Transverse colon (tissue), 4 donors: ENCODE measurements around the gene PIF1. TPM values are rescaled to one million over a fixed set of nuclear protein-coding genes. Genes with fewer than 3 reads are reported as not detected.
"Not testable (repeated sequence)": the region's sequence is repeated elsewhere in the genome, so short reads cannot be mapped to it uniquely, and the experiment has no call there.

Source experiments
- DNase-seq: peaks from one replicate; pipeline ENCODE4 v3.0.0-alpha.2; 2019
- H3K27ac ChIP-seq, 4 donors: fragments of 200-600 bp; sonication (generic); 2 replicates each; pipeline ENCODE4 v1.5.1; 2016 to 2018; ENCODE audit warnings: inconsistent platforms in 4 of 4
- H3K27me3 ChIP-seq: fragments of 200-600 bp; sonication (generic); 2 replicates; pipeline ENCODE4 v1.5.1; 2017; ENCODE audit warnings: inconsistent platforms
- H3K36me3 ChIP-seq, 4 donors: fragments of 200-600 bp; sonication (generic); 2 replicates each; pipeline ENCODE4 v1.5.1; 2017 to 2019; ENCODE audit warnings: inconsistent platforms in 4 of 4
- H3K4me1 ChIP-seq, 4 donors: fragments of 200-600 bp; sonication (generic); 2 replicates each; pipeline ENCODE4 v1.5.1; 2017 to 2020; ENCODE audit warnings: inconsistent platforms in 4 of 4
- H3K4me3 ChIP-seq, 4 donors: fragments of 200-600 bp; sonication (generic); 1 replicate in 1 of 4; 2 replicates in 3 of 4; pipeline versions ENCODE4 v1.5.1 to v1.6.1; 2017 to 2019; ENCODE audit warnings: inconsistent platforms in 4 of 4
- H3K9me3 ChIP-seq, 2 donors: fragments of 200-600 bp; sonication (generic); 2 replicates each; pipeline ENCODE4 v1.5.1; 2017 to 2019; ENCODE audit warnings: inconsistent platforms in 2 of 2
- EP300 ChIP-seq: sonication (generic); formaldehyde crosslinking; IDR thresholded peaks from one replicate; pipeline ENCODE4 v1.6.1; 2017; ENCODE audit warnings: antibody characterized with exemption, low read depth
- POLR2A ChIP-seq: fragments of 450-650 bp; IDR thresholded peaks from one replicate; pipeline ENCODE4 v1.6.1; 2016; ENCODE audit warnings: antibody characterized with exemption, mild to moderate bottlenecking, moderate library complexity
- POLR2AphosphoS5 ChIP-seq, 3 donors: sonication (generic); formaldehyde crosslinking; IDR thresholded peaks; one replicate each; pipeline ENCODE4 v1.6.1; 2016; ENCODE audit warnings: antibody characterized with exemption in 3 of 3
- WGBS, 2 donors: methylation state at CpG; one replicate each; pipeline ENCODE4 v1.1.5; 2018; ENCODE audit warnings: low coverage in 1 of 2; 5-methylcytosine and 5-hydroxymethylcytosine counted together
- in situ Hi-C, 4 donors: fragments of 200-750 bp; cut with MboI; loops; one replicate each; pipeline versions ENCODE4 v1.15.0 to v1.15.1; 2017; ENCODE audit warnings: low sequenced_read_pairs in 3 of 4, low pct_ligation_motif_present in 1 of 4, low pct_unique_long_range_greater_than_20kb in 1 of 4
- intact Hi-C: fragments of 100-400 bp; cut with DNase I; formaldehyde crosslinking; loops from one replicate; pipeline ENCODE4 v1.15.1; 2023; ENCODE audit warnings: low total_unique reads
- total RNA-seq, 4 donors: library from RNA; depleted of rRNA; stranded (reverse); fragments of >200 nt; gene quantifications; one replicate each; pipeline ENCODE4 v1.1.0, GENCODE V29; 2016
- TF ChIP-seq, protein P1 (sequence below), 5 experiments: fragments of 200-600 bp in 3 of 5; fragments of 450-650 bp in 2 of 5; sonication (generic) in 3 of 5; IDR thresholded peaks; 1 replicate in 2 of 5; 2 replicates in 3 of 5; pipeline ENCODE4 v1.5.1; 2016 to 2017; ENCODE audit warnings: antibody characterized with exemption in 5 of 5, inconsistent platforms in 3 of 5, mild to moderate bottlenecking in 2 of 5, moderate library complexity in 1 of 5

Gene PIF1
- total RNA-seq, 4 donors from 2014 or later: 1.1 to 49.8 (median 2.3) TPM

DNA sequence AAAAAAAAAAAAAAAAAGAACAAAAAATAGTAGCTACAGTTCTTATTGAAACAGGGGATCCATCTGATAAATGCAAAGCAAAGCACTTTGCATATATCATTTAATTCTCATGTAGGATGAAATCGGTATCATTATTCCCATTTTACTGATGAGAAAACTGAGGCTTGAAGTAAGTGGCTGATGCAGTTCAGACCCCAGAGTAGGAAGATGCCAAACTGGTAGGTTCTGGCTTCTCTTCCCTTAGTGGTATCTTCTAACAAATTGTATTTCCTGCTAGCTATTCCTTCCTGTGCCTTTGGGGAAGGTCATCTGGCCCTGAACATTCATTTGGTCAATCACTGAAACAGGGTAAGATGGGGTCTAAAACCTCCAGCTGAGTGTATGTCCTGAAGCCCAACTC, 21.9 kb downstream of the PIF1 start:
- intact Hi-C loops: no loop called here
- no peak overlapping the region for H3K4me3 ChIP-seq
- H3K36me3 ChIP-seq: no peaks in the 10 kb centered on the region
- in situ Hi-C loops: loop anchor here in 3 of 4 donors (10.0 kb wide), 2 partner anchors 59 to 69 kb away; no protein-coding TSS in a partner anchor
- 91 to 98% methylated on average over 1 of the region's 1 CpG for WGBS, 2 donors
- H3K4me1 ChIP-seq: peaks cover 0 to 12% (median 8%) of the 10 kb centered on the region in 4 donors
- no peaks in the 10 kb centered on the region for H3K27me3 ChIP-seq
- TF ChIP-seq EP300: no peak
- no peak for TF ChIP-seq POLR2A
- TF ChIP-seq, protein P1, sequence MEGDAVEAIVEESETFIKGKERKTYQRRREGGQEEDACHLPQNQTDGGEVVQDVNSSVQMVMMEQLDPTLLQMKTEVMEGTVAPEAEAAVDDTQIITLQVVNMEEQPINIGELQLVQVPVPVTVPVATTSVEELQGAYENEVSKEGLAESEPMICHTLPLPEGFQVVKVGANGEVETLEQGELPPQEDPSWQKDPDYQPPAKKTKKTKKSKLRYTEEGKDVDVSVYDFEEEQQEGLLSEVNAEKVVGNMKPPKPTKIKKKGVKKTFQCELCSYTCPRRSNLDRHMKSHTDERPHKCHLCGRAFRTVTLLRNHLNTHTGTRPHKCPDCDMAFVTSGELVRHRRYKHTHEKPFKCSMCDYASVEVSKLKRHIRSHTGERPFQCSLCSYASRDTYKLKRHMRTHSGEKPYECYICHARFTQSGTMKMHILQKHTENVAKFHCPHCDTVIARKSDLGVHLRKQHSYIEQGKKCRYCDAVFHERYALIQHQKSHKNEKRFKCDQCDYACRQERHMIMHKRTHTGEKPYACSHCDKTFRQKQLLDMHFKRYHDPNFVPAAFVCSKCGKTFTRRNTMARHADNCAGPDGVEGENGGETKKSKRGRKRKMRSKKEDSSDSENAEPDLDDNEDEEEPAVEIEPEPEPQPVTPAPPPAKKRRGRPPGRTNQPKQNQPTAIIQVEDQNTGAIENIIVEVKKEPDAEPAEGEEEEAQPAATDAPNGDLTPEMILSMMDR (IDR thresholded peaks at IDR 0.05): no peak
- no peak for TF ChIP-seq POLR2AphosphoS5 (IDR thresholded peaks at IDR 0.05)
- peak overlapping the region in 3 of 4 donors; percentile 55 to 90 (median 66) for H3K27ac ChIP-seq
- no peak for DNase-seq
- no peaks in the 10 kb centered on the region for H3K9me3 ChIP-seq

DNA sequence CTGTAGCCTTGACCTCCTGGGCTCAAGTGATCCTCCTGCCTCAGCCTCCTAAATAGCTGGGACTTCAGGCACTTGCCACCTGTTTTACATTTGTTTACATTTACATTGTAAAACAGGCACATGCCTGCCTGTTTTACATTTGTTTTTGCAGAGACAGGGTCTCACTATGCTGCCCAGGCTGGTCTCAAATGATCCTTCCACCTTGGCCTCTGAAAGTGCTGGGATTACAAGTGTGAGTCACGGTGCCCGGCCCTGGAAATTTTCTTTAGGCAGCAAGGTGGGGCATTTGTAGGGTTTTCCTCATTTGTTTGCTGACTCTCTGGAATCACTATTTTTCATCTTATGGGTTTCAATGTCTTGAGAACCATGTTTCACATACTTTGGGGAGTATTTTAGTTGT, 25.0 kb downstream of the PIF1 start:
- Histone ChIP-seq H3K27ac (peak overlapping the region in 2 of 4 donors; percentile 0 to 84), H3K9me3 (no peaks in the 10 kb centered on the region), H3K4me3 (no peak overlapping the region), H3K4me1 (peaks cover 0 to 5% (median 2%) of the 10 kb centered on the region in 4 donors), H3K27me3 (no peaks in the 10 kb centered on the region), H3K36me3 (no peaks in the 10 kb centered on the region)
- DNase-seq: no peak
- TF ChIP-seq POLR2AphosphoS5 (IDR thresholded peaks at IDR 0.05) (no peak), POLR2A (no peak), EP300 (no peak)
- TF ChIP-seq, protein P1 (IDR thresholded peaks at IDR 0.05): no peak
- WGBS, 2 donors: 84% methylated on average over 2 of the region's 2 CpGs; no CpG with 5 or more reads in 1 of the 2 donors
- in situ Hi-C loops (loop anchor here in 3 of 4 donors (10.0 kb wide), 2 partner anchors 56 to 66 kb away; no protein-coding TSS in a partner anchor), intact Hi-C loops (no loop called here)

DNA sequence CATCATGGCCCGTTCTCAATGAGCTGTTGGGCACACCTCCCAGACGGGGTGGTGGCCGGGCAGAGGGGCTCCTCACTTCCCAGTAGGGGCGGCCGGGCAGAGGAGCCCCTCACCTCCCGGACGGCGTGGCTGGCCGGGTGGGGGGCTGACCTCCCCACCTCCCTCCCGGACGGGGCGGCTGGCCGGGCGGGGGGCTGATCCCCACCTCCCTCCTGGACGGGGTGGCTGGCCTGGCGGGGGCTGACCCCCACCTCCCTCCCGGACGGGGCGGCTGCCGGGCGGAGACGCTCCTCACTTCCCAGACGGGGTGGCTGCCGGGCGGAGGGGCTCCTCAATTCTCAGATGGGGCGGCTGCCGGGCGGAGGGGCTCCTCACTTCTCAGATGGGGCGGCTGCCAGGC, 26.5 kb downstream of the PIF1 start:
- WGBS, 2 donors: 92% methylated on average over 10 of the region's 29 CpGs; no CpG with 5 or more reads in 1 of the 2 donors
- H3K27me3 ChIP-seq, intact Hi-C loops, H3K4me3 ChIP-seq, DNase-seq, H3K27ac ChIP-seq, H3K9me3 ChIP-seq, in situ Hi-C loops, H3K36me3 ChIP-seq, H3K4me1 ChIP-seq: not testable (repeated sequence)

DNA sequence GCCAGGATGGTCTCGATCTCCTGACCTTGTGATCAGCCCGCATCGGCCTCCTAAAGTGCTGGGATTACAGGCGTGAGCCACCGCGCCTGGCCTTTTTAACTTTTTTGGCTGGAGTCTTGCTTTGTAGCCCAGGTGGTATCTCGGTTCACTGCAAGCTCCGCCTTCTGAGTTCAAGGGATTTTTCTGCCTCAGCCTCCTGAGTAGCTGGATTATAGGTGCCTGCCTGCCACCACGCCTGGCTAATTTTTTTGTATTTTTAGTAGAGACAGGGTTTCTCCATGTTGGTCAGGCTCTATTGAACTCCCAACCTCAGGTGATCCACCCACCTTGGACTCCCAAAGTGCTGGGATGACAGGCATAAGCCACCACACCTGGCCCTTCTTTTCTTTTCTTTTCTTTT, 29.5 kb downstream of the PIF1 start:
- DNase-seq, H3K27ac ChIP-seq, H3K36me3 ChIP-seq, H3K4me1 ChIP-seq, intact Hi-C loops, H3K4me3 ChIP-seq, H3K9me3 ChIP-seq, in situ Hi-C loops, H3K27me3 ChIP-seq: not testable (repeated sequence)
- 91% methylated on average over 9 of the region's 9 CpGs; no CpG with 5 or more reads in 1 of the 2 donors for WGBS, 2 donors

DNA sequence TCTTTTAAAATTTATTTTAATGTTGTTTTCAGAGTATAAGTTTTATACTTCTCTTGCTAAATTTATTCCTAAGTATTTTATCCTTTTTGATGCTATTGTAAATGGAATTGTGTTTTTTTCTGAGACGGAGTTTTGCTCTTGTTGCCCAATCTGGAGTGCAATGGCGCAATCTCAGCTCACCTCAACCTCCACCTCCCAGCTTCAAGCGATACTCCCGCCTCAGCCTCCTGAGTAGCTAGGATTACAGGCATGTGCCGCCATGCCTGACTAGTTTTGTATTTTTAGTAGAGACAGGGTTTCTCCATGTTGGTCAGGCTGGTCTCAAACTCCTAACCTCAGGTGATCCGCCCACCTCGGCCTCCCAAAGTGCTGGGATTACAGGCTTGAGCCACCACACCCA, 30.1 kb downstream of the PIF1 start:
- 83 to 93% methylated on average over 1 to 7 of the region's 7 CpGs for WGBS, 2 donors
- H3K9me3 ChIP-seq, in situ Hi-C loops, H3K4me3 ChIP-seq, H3K4me1 ChIP-seq, DNase-seq, intact Hi-C loops, H3K36me3 ChIP-seq, H3K27me3 ChIP-seq, H3K27ac ChIP-seq: not testable (repeated sequence)

DNA sequence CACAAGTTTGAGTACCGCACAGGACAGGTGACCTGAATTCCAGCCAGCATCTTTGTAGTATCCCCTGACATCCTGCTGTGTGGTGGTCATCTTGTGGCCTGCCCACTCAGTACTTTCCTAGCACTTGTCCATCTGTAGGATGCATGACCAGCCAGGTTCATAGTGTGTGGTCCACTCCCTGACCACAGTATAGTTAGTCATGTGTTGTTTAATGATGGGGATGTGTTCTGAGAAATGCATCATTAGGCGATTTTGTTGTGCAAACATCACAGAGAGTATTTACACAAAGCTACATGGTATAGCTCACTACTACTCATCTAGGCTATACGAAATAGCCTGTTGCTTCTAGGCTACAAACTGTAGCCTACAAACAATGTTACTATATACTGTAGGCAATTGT, 33.2 kb downstream of the PIF1 start:
- in situ Hi-C loops: no loop called here
- TF ChIP-seq EP300: no peak
- TF ChIP-seq, protein P1 (IDR thresholded peaks at IDR 0.05): no peak
- TF ChIP-seq POLR2AphosphoS5 (IDR thresholded peaks at IDR 0.05): no peak
- Histone ChIP-seq H3K36me3 (no peaks in the 10 kb centered on the region), H3K27ac (no peak overlapping the region), H3K27me3 (no peaks in the 10 kb centered on the region), H3K4me1 (no peaks in the 10 kb centered on the region), H3K4me3 (no peak overlapping the region), H3K9me3 (no peaks in the 10 kb centered on the region)
- DNase-seq: no peak
- intact Hi-C loops: no loop called here
- WGBS, 2 donors: 70 to 86% methylated on average over 3 of the region's 3 CpGs
